Liver (tissue), 9 donors: ENCODE measurements around the gene ZSCAN10. TPM values are rescaled to one million over a fixed set of nuclear protein-coding genes. Genes with fewer than 3 reads are reported as not detected.

Source experiments
- DNase-seq: peaks from one replicate; pipeline ENCODE4 v3.0.0-alpha.2; 2017; ENCODE audit warnings: low spot score
- H3K27ac ChIP-seq, 2 donors: one replicate each; pipeline ENCODE4 v1.7.0; 2013; ENCODE audit warnings: inconsistent platforms in 2 of 2, low read length in 2 of 2, control low read depth in 1 of 2, low read depth in 1 of 2, mild to moderate bottlenecking in 1 of 2
- H3K27me3 ChIP-seq, 4 donors: one replicate each; pipeline versions ENCODE4 v1.6.1 to v1.7.0; 2013; ENCODE audit warnings: low read length in 3 of 4, inconsistent platforms in 1 of 4, mild to moderate bottlenecking in 1 of 4, moderate library complexity in 1 of 4; ENCODE audit not compliant: control insufficient read depth in 4 of 4, insufficient read depth in 4 of 4
- H3K36me3 ChIP-seq, 4 donors: one replicate each; pipeline versions ENCODE4 v1.6.1 to v1.7.0; 2013; ENCODE audit warnings: low read length in 3 of 4, mild to moderate bottlenecking in 3 of 4, low read depth in 1 of 4, moderate library complexity in 1 of 4; ENCODE audit not compliant: control insufficient read depth in 4 of 4, insufficient read depth in 3 of 4
- H3K4me1 ChIP-seq, 4 donors: one replicate each; pipeline versions ENCODE4 v1.6.1 to v1.7.0; 2013; ENCODE audit warnings: low read length in 3 of 4, mild to moderate bottlenecking in 3 of 4, moderate library complexity in 1 of 4; ENCODE audit not compliant: control insufficient read depth in 4 of 4, insufficient read depth in 4 of 4
- H3K4me3 ChIP-seq, 3 donors: one replicate each; pipeline versions ENCODE4 v1.6.1 to v1.7.0; 2013; ENCODE audit warnings: low read length in 3 of 3, control low read depth in 1 of 3, low read depth in 1 of 3, mild to moderate bottlenecking in 1 of 3
- H3K9ac ChIP-seq, 2 donors: one replicate each; pipeline ENCODE4 v1.7.0; 2013; ENCODE audit warnings: low read length in 2 of 2, mild to moderate bottlenecking in 2 of 2, moderate library complexity in 2 of 2, control low read depth in 1 of 2, low read depth in 1 of 2
- H3K9me3 ChIP-seq, 4 donors: one replicate each; pipeline versions ENCODE4 v1.6.1 to v1.7.0; 2013; ENCODE audit warnings: low read length in 3 of 4; ENCODE audit not compliant: control insufficient read depth in 4 of 4
- EGR1 ChIP-seq, 2 donors: IDR thresholded peaks; 2 replicates each; pipeline ENCODE4 v1.6.1; 2016 to 2018; ENCODE audit warnings: antibody characterized with exemption in 2 of 2, low read depth in 2 of 2
- FOXA1 ChIP-seq: IDR thresholded peaks from 2 replicates; pipeline ENCODE4 v1.6.1; 2016; ENCODE audit warnings: antibody characterized with exemption
- FOXA2 ChIP-seq: IDR thresholded peaks from 2 replicates; pipeline ENCODE4 v1.6.1; 2016; ENCODE audit warnings: antibody characterized with exemption
- GABPA ChIP-seq, 2 donors: IDR thresholded peaks in 1 of 2; conservative IDR thresholded peaks in 1 of 2; 2 replicates each; pipeline ENCODE4 v1.6.1; 2016; ENCODE audit warnings: antibody characterized with exemption in 2 of 2, mild to moderate bottlenecking in 1 of 2, moderate library complexity in 1 of 2
- HNF4A ChIP-seq, 2 donors: conservative IDR thresholded peaks; 2 replicates each; pipeline ENCODE4 v1.6.1; 2016; ENCODE audit warnings: antibody characterized with exemption in 2 of 2, mild to moderate bottlenecking in 2 of 2
- HNF4G ChIP-seq: IDR thresholded peaks from 2 replicates; pipeline ENCODE4 v1.6.1; 2016; ENCODE audit warnings: antibody characterized with exemption
- JUND ChIP-seq, 2 donors: IDR thresholded peaks; 2 replicates each; pipeline ENCODE4 v1.6.1; 2016; ENCODE audit warnings: antibody characterized with exemption in 2 of 2
- NR2F2 ChIP-seq: IDR thresholded peaks from 2 replicates; pipeline ENCODE4 v1.6.1; 2016; ENCODE audit warnings: antibody characterized with exemption
- RAD21 ChIP-seq, 2 donors: IDR thresholded peaks; 2 replicates each; pipeline ENCODE4 v1.6.1; 2016; ENCODE audit warnings: antibody characterized with exemption in 2 of 2, mild to moderate bottlenecking in 2 of 2
- RXRA ChIP-seq, 2 donors: IDR thresholded peaks; 2 replicates each; pipeline ENCODE4 v1.6.1; 2017 to 2018; ENCODE audit warnings: antibody characterized with exemption in 2 of 2, mild to moderate bottlenecking in 1 of 2
- SP1 ChIP-seq: IDR thresholded peaks from 2 replicates; pipeline ENCODE4 v1.6.1; 2018; ENCODE audit warnings: antibody characterized with exemption, mild to moderate bottlenecking
- TAF1 ChIP-seq: conservative IDR thresholded peaks from 2 replicates; pipeline ENCODE4 v1.6.1; 2016; ENCODE audit warnings: antibody characterized with exemption, mild to moderate bottlenecking
- YY1 ChIP-seq: IDR thresholded peaks from 2 replicates; pipeline ENCODE4 v1.6.1; 2016; ENCODE audit warnings: antibody characterized with exemption, mild to moderate bottlenecking
- WGBS: extraction: QIAGEN DNeasy Blood & Tissue Kit; methylation state at CpG from one replicate; pipeline ENCODE4 v1.1.7; 2013; 5-methylcytosine and 5-hydroxymethylcytosine counted together
- polyA plus RNA-seq, 2 donors: library from polyadenylated mRNA; stranded (reverse) in 1 of 2; unstranded in 1 of 2; fragments of 200-250 nt in 1 of 2; fragments of >200 nt in 1 of 2; fragmentation: Nextera tagmentation in 1 of 2; extraction: Ambion mirVana in 1 of 2; gene quantifications; one replicate each; pipeline versions ENCODE4 v1.2.1 to v1.2.3, GENCODE V29; 2013 to 2015
- total RNA-seq, 2 donors: library from RNA; depleted of rRNA; stranded (reverse); fragments of >200 nt; gene quantifications; one replicate each; pipeline ENCODE4 v1.2.3, GENCODE V29; 2014
- TF ChIP-seq, protein P1 (sequence below): fragments of 150-350 bp; IDR thresholded peaks from 2 replicates; pipeline ENCODE4 v1.5.1; 2017; ENCODE audit warnings: improper control_type of control experiment, low read depth, low read length; ENCODE audit not compliant: missing input control
- TF ChIP-seq, protein P2 (sequence below): IDR thresholded peaks from 2 replicates; pipeline ENCODE4 v1.6.1; 2016; ENCODE audit warnings: antibody characterized with exemption
- TF ChIP-seq, protein P3 (sequence below): IDR thresholded peaks from 2 replicates; pipeline ENCODE4 v1.6.1; 2016; ENCODE audit warnings: antibody characterized with exemption
- TF ChIP-seq, protein P4 (sequence below): IDR thresholded peaks from 2 replicates; pipeline ENCODE4 v1.6.1; 2016; ENCODE audit warnings: antibody characterized with exemption, mild to moderate bottlenecking
- TF ChIP-seq, protein P5 (sequence below): IDR thresholded peaks from 2 replicates; pipeline ENCODE4 v1.6.1; 2016; ENCODE audit warnings: antibody characterized with exemption
- donor health status: healthy.
- donor health status: healthy.
- donor health status: healthy.
- donor health status: healthy.
- donor health status: healthy.

Gene ZSCAN10
- total and polyA plus RNA-seq, 4 donors: not detected

DNA sequence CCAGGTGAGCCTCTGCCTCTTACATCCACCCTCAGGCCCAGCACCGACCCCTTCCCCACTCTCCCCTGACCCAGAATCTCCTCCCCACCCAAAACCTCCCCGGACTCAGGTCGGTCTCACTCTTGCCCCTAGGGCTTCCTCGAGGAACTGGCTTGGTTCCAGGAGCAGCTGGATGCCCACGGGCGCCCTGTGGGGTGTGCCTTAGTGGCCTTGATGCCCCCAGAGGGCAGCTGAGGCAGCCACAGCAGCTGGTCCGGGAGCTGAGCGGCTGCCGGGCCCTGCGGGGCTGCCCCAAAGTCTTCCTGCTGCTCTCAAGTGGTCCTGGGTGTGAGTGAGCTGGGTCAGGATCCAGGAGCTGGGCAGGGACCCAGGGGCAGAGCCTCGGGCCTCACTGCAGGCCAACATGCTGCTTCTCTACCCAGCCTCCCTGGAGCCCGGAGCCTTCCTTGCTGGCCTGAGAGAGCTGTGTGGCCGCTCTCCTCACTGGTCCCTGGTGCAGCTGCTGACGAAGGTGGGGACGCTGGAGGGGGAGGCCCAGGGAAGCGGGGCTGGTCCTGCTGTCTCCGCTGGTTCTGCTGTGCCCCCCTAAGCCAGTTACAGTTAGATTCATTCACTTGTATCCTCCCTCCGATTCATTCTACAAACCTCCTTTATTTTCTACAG, 45.4 kb upstream of the ZSCAN10 start:
- Histone ChIP-seq H3K9ac (no peak overlapping the region), H3K27me3 (no peaks in the 10 kb centered on the region), H3K9me3 (no peaks in the 10 kb centered on the region), H3K36me3 (peaks cover 0 to 18% (median 0%) of the 10 kb centered on the region in 4 donors), H3K4me3 (no peak overlapping the region), H3K27ac (peak overlapping the region in 1 of 2 donors; percentile 68), H3K4me1 (peaks cover 11 to 21% (median 18%) of the 10 kb centered on the region in 4 donors)
- TF ChIP-seq, protein P1, sequence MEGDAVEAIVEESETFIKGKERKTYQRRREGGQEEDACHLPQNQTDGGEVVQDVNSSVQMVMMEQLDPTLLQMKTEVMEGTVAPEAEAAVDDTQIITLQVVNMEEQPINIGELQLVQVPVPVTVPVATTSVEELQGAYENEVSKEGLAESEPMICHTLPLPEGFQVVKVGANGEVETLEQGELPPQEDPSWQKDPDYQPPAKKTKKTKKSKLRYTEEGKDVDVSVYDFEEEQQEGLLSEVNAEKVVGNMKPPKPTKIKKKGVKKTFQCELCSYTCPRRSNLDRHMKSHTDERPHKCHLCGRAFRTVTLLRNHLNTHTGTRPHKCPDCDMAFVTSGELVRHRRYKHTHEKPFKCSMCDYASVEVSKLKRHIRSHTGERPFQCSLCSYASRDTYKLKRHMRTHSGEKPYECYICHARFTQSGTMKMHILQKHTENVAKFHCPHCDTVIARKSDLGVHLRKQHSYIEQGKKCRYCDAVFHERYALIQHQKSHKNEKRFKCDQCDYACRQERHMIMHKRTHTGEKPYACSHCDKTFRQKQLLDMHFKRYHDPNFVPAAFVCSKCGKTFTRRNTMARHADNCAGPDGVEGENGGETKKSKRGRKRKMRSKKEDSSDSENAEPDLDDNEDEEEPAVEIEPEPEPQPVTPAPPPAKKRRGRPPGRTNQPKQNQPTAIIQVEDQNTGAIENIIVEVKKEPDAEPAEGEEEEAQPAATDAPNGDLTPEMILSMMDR: no peak
- TF ChIP-seq, protein P2, sequence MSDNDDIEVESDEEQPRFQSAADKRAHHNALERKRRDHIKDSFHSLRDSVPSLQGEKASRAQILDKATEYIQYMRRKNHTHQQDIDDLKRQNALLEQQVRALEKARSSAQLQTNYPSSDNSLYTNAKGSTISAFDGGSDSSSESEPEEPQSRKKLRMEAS: no peak
- TF ChIP-seq NR2F2: no peak
- TF ChIP-seq, protein P3, sequence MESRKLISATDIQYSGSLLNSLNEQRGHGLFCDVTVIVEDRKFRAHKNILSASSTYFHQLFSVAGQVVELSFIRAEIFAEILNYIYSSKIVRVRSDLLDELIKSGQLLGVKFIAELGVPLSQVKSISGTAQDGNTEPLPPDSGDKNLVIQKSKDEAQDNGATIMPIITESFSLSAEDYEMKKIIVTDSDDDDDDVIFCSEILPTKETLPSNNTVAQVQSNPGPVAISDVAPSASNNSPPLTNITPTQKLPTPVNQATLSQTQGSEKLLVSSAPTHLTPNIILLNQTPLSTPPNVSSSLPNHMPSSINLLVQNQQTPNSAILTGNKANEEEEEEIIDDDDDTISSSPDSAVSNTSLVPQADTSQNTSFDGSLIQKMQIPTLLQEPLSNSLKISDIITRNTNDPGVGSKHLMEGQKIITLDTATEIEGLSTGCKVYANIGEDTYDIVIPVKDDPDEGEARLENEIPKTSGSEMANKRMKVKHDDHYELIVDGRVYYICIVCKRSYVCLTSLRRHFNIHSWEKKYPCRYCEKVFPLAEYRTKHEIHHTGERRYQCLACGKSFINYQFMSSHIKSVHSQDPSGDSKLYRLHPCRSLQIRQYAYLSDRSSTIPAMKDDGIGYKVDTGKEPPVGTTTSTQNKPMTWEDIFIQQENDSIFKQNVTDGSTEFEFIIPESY: no peak
- no peak for TF ChIP-seq RXRA (IDR thresholded peaks at IDR 0.05)
- no peak for TF ChIP-seq YY1
- no peak for TF ChIP-seq JUND (IDR thresholded peaks at IDR 0.05)
- TF ChIP-seq, protein P4, sequence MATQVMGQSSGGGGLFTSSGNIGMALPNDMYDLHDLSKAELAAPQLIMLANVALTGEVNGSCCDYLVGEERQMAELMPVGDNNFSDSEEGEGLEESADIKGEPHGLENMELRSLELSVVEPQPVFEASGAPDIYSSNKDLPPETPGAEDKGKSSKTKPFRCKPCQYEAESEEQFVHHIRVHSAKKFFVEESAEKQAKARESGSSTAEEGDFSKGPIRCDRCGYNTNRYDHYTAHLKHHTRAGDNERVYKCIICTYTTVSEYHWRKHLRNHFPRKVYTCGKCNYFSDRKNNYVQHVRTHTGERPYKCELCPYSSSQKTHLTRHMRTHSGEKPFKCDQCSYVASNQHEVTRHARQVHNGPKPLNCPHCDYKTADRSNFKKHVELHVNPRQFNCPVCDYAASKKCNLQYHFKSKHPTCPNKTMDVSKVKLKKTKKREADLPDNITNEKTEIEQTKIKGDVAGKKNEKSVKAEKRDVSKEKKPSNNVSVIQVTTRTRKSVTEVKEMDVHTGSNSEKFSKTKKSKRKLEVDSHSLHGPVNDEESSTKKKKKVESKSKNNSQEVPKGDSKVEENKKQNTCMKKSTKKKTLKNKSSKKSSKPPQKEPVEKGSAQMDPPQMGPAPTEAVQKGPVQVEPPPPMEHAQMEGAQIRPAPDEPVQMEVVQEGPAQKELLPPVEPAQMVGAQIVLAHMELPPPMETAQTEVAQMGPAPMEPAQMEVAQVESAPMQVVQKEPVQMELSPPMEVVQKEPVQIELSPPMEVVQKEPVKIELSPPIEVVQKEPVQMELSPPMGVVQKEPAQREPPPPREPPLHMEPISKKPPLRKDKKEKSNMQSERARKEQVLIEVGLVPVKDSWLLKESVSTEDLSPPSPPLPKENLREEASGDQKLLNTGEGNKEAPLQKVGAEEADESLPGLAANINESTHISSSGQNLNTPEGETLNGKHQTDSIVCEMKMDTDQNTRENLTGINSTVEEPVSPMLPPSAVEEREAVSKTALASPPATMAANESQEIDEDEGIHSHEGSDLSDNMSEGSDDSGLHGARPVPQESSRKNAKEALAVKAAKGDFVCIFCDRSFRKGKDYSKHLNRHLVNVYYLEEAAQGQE: no peak
- no peak for TF ChIP-seq HNF4A (conservative IDR thresholded peaks at IDR 0.05)
- no peak for TF ChIP-seq EGR1 (IDR thresholded peaks at IDR 0.05; ENCODE audit: low read depth in 2 of 2)
- no peak for TF ChIP-seq SP1
- TF ChIP-seq FOXA1: no peak
- TF ChIP-seq RAD21 (IDR thresholded peaks at IDR 0.05): no peak
- TF ChIP-seq, protein P5, sequence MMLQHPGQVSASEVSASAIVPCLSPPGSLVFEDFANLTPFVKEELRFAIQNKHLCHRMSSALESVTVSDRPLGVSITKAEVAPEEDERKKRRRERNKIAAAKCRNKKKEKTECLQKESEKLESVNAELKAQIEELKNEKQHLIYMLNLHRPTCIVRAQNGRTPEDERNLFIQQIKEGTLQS: no peak
- no peak for TF ChIP-seq FOXA2
- no peak for TF ChIP-seq HNF4G
- TF ChIP-seq TAF1: no peak
- TF ChIP-seq GABPA (IDR thresholded peaks at IDR 0.05 in 1 of 2, conservative IDR thresholded peaks at IDR 0.05 in 1 of 2): no peak
- no peak for DNase-seq
- whole genome bisulfite sequencing: 75% methylated on average over 18 of the region's 18 CpGs
